VCaP (cell line): ENCODE data around the gene SLC29A3.
A peak's percentile ranks its signal among the peaks of the same experiment; 100 is the strongest.

Experiments
- H3K27ac ChIP-seq: fragments of 450-650 bp; 2 replicates; pipeline ENCODE4 v1.5.1; 2017
- TF ChIP-seq, protein P1 (sequence below): fragments of 450-650 bp; conservative IDR thresholded peaks from 2 replicates; pipeline ENCODE4 v1.5.1; 2017; ENCODE audit warnings: mild to moderate bottlenecking, moderate library complexity

The SLC29A3 gene

DNA sequence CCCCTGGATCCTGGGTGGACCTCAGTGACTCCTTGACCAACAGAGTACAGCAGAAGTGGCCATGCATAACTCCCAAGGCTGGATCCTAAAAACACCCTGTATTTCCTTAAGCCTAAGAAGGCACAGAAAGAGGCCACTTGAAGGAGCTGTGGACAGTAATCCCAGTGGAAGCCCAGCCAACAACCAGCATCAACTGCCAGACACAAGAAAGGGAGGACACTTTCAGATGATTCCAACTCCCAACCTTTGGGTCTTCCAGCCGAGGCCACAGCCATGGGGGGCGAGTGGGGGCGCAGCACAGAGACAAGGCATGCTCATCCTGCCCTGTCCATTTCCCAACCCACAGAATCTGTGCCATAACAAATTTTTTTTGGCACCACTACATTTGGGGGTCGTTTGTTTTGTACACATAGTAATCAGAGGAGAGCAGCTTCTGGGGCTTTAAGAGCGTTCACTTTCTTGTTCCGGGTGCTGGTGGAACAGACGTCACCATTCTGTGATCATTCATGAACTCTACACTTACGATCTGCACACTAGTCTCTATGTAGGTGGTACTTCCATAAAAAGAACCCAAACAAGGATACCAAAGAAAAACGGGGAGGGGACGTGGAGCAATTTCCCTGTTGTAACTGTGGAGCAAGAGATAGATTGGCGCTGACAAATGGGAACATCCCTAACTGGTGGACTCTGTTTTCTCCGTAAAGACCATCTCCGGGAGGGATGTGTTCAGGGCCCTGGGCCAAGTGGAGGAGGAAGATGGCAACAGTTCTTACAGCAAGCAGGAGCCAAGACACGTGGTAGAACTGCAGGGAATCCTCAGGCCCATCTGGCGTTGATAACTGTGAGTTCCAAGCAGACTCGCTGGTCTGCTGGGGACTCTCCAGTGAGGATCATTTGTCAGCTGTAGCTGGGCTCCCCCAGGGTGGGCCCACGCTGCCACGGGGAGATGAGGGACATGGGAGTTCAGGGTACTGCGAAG lies 6.0 kb upstream of the SLC29A3 start:
- TF ChIP-seq, protein P1, sequence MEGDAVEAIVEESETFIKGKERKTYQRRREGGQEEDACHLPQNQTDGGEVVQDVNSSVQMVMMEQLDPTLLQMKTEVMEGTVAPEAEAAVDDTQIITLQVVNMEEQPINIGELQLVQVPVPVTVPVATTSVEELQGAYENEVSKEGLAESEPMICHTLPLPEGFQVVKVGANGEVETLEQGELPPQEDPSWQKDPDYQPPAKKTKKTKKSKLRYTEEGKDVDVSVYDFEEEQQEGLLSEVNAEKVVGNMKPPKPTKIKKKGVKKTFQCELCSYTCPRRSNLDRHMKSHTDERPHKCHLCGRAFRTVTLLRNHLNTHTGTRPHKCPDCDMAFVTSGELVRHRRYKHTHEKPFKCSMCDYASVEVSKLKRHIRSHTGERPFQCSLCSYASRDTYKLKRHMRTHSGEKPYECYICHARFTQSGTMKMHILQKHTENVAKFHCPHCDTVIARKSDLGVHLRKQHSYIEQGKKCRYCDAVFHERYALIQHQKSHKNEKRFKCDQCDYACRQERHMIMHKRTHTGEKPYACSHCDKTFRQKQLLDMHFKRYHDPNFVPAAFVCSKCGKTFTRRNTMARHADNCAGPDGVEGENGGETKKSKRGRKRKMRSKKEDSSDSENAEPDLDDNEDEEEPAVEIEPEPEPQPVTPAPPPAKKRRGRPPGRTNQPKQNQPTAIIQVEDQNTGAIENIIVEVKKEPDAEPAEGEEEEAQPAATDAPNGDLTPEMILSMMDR, result no peak
- no peak overlapping the region for H3K27ac ChIP-seq

- TF ChIP-seq, protein P1, result peak; percentile 92
- no peak overlapping the region; the same call in 1 of the 2 replicates for H3K27ac ChIP-seq
Observed at GRCh38 chr10:71314028-71314693, 4.9 kb upstream of the SLC29A3 start.

DNA sequence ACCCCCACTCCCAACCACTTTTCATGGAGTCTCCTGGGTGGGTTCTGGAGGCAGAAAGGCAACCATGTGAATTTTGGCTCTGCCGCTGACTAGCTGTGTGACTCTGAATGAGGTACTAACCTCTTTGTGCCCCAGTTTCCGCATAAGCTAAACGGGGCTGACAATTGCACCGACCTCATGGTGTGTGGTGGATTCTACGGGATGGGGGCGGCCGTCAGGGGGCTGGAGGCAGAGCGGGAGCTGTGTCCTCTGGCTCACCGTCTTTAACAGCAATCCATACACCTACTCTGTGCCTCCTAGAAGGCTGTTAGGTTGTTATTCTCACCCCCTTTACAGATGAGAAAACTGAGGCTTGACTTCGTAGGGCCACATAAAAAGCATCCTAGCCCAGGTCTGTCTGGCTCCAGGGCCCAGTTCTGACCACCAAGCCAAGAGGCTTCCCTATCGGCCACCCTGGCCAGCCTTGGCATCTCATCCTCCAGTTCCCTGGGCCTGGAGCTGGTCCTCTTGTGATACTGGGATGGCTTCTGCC lies 4.3 kb upstream of the SLC29A3 start:
- no peak overlapping the region; the same call in 1 of the 2 replicates for H3K27ac ChIP-seq
- TF ChIP-seq, protein P1, result peak; percentile 38; the same call in 1 of the 2 replicates

DNA sequence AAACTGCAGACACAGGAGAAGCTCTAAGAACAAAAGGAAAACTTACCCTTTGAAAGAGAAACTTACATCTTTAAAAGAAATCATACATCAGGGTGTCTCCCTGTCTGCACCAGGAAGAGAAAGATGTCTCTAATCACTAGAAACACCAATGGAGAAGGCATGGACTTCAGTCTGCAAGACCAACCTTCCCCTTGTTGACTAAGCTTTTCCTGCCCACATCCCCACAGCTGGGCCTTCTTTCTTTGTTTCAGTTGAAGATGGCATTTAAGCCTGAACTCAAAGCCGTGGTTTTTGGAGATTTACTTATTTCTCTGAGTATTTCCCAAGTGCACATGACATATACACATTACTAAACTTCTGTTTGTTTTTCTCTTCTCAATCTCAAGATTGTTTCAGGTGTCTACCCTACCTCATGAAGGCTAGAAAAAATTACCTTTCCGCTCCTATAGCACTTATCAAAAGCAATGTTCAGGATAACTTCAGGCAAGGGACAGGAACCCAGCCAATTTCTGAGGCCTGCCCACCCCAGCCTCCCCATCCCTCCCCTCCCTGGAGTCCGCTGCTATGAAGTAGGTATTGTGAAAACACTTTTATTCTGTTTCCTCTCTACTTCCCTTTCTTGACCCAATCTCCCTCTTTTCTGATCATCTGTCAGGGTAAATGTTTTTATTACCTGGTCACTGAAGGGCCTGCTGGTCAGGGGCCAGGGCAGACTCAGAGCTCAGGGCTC lies 2.8 kb upstream of the SLC29A3 start:
- H3K27ac ChIP-seq, result no peak overlapping the region
- TF ChIP-seq, protein P1, result no peak

DNA sequence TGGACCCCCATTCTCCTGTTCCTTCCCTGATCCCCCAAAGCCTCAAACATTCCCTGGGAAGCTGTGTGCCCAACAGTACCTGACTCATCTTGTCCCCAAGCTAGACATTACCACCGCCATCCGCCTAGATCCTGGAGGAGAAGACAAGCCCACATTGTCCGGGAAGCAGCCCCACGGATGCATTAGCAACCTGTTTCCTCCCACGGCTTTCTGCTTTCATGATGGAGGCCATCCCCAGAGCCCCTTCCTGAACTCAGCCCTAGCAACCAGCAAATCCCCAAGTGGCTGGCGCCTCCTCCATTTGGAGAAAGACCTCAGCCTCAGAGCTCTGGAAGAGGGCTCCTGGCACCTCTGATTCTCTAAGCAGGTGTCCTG lies 2.3 kb upstream of the SLC29A3 start:
- TF ChIP-seq, protein P1, result no peak
- H3K27ac ChIP-seq, result no peak overlapping the region

DNA sequence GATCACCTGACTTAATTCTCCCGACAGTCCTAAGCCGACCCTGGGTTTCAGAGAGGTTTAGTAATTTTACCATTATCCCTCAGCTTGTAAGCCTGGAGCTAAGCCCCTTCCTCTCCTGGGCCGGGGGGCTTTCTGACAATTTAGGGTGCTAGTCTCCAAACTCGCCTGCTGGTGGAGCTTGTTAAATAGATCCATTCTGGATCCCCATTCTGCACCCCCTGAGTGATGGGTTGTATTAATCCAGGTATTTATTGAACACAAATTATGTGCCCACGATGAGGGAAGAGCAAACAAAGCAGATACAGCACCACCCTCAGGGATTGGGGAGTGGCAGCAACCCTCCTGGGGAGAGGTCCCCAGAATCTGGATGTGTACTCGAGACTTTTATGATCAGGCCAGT lies 1.3 kb upstream of the SLC29A3 start:
- no peak overlapping the region for H3K27ac ChIP-seq
- TF ChIP-seq, protein P1, result no peak
